B cell (primary cell): Measurements from ENCODE around the gene DDX52. TPM values are rescaled to one million over a fixed set of nuclear protein-coding genes. Genes with fewer than 3 reads are reported as not detected.

Experiments
- ATAC-seq: fragments of 200-7000 bp; cut with Tn5 transposase; one replicate; pipeline ENCODE4 v1.10.0; 2021; ENCODE audit warnings: low read depth, mild to moderate bottlenecking, moderate number of reproducible peaks, moderate library complexity
- CTCF ChIA-PET: fragments of 350-600 bp; sonication (Branson Sonifier 250); formaldehyde crosslinking; loops from one replicate; lab custom pipeline; 2021; ENCODE audit warnings: antibody characterized with exemption, inconsistent platforms; lab: Charles Lee
- POLR2A ChIA-PET: fragments of 350-600 bp; sonication (Branson Sonifier 250); formaldehyde crosslinking; loops from one replicate; lab custom pipeline; 2021; ENCODE audit warnings: antibody characterized with exemption; lab: Charles Lee
- DNase-seq: peaks from one replicate; pipeline ENCODE4 v3.0.0; 2013
- H2AFZ ChIP-seq: 2 replicates; pipeline ENCODE4 v1.6.1; 2012; ENCODE audit warnings: mild to moderate bottlenecking, low read depth, low read length; ENCODE audit not compliant: insufficient read depth, poor library complexity, severe bottlenecking
- H3K27ac ChIP-seq, 2 donors: 1 replicate in 1 of 2; 2 replicates in 1 of 2; pipeline ENCODE4 v1.5.1; 2012 to 2013; ENCODE audit warnings: low read length in 2 of 2, mild to moderate bottlenecking in 2 of 2, moderate library complexity in 1 of 2
- H3K27me3 ChIP-seq, 4 experiments: fragments of 200-600 bp in 1 of 4; sonication (generic) in 1 of 4; replicated peaks in 1 of 4; 1 replicate in 2 of 4; 2 replicates in 2 of 4; pipeline versions ENCODE4 v1.6.1 to v1.7.0; 2013 to 2016; ENCODE audit warnings: low read length in 3 of 4, mild to moderate bottlenecking in 2 of 4, mixed read lengths in 1 of 4, moderate library complexity in 1 of 4; ENCODE audit not compliant: insufficient read depth in 4 of 4, control insufficient read depth in 3 of 4; ENCODE audit errors: control extremely low read depth in 1 of 4
- H3K36me3 ChIP-seq, 2 experiments: replicated peaks in 1 of 2; 1 replicate in 1 of 2; 2 replicates in 1 of 2; pipeline versions ENCODE4 v1.6.1 to v1.7.1; 2013; ENCODE audit warnings: low read length in 1 of 2; ENCODE audit not compliant: insufficient read depth in 2 of 2, control insufficient read depth in 1 of 2; ENCODE audit errors: control extremely low read depth in 1 of 2, extremely low read depth in 1 of 2
- H3K4me1 ChIP-seq, 2 donors: fragments of 200-600 bp in 1 of 2; sonication (generic) in 1 of 2; 1 replicate in 1 of 2; 2 replicates in 1 of 2; pipeline versions ENCODE4 v1.5.1 to v1.6.1; 2013 to 2017; ENCODE audit warnings: low read length in 2 of 2; ENCODE audit not compliant: control insufficient read depth in 2 of 2, insufficient read depth in 2 of 2
- H3K4me2 ChIP-seq: replicated peaks from 2 replicates; pipeline ENCODE3; 2012; ENCODE audit warnings: mild to moderate bottlenecking, low read depth, low read length; ENCODE audit not compliant: poor library complexity, severe bottlenecking
- H3K4me3 ChIP-seq, 5 experiments: fragments of 200-600 bp in 1 of 5; sonication (generic) in 1 of 5; 1 replicate in 3 of 5; 2 replicates in 2 of 5; pipeline versions ENCODE4 v1.5.1 to v1.7.0; 2011 to 2016; ENCODE audit warnings: low read length in 4 of 5, mild to moderate bottlenecking in 4 of 5, low read depth in 2 of 5, control low read depth in 1 of 5, moderate library complexity in 1 of 5; ENCODE audit not compliant: insufficient read depth in 1 of 5; ENCODE audit errors: control extremely low read depth in 1 of 5, extremely low read depth in 1 of 5
- H3K79me2 ChIP-seq: fragments of 200-600 bp; sonication (generic); one replicate; pipeline ENCODE4 v1.6.0; 2016; ENCODE audit warnings: low read length; ENCODE audit not compliant: control insufficient read depth, insufficient read depth
- H3K9ac ChIP-seq: fragments of 200-600 bp; sonication (generic); 2 replicates; pipeline ENCODE4 v1.6.1; 2017; ENCODE audit warnings: mild to moderate bottlenecking, low read length, moderate library complexity
- H3K9me3 ChIP-seq, 3 donors: one replicate each; pipeline versions ENCODE4 v1.6.1 to v1.7.1; 2013; ENCODE audit warnings: low read length in 2 of 3; ENCODE audit not compliant: control insufficient read depth in 2 of 3, insufficient read depth in 1 of 3; ENCODE audit errors: control extremely low read depth in 1 of 3
- H4K20me1 ChIP-seq: 2 replicates; pipeline ENCODE4 v1.6.0; 2012; ENCODE audit warnings: mild to moderate bottlenecking, low read length; ENCODE audit not compliant: insufficient read depth, control insufficient read depth, poor library complexity, severe bottlenecking
- H3K27ac Mint-ChIP-seq: one replicate; pipeline ENCODE4 v1.8.0; 2021; ENCODE audit warnings: mixed read lengths
- H3K27me3 Mint-ChIP-seq: one replicate; pipeline ENCODE4 v1.8.0; 2021; ENCODE audit warnings: mixed read lengths
- H3K4me1 Mint-ChIP-seq: one replicate; pipeline ENCODE4 v1.8.0; 2021; ENCODE audit warnings: mixed read lengths
- H3K4me3 Mint-ChIP-seq: one replicate; pipeline ENCODE4 v1.8.0; 2021; ENCODE audit warnings: mixed read lengths
- H3K9me3 Mint-ChIP-seq: one replicate; pipeline ENCODE4 v1.8.0; 2022; ENCODE audit warnings: mixed read lengths; ENCODE audit not compliant: insufficient read depth
- EZH2 ChIP-seq: IDR thresholded peaks from 2 replicates; pipeline ENCODE4 v1.6.1; 2012; ENCODE audit warnings: borderline replicate concordance, low read depth, mild to moderate bottlenecking, moderate library complexity, low read length; ENCODE audit not compliant: insufficient read depth, poor library complexity, severe bottlenecking
- WGBS: methylation state at CpG from one replicate; pipeline ENCODE4 v1.1.5; 2013; ENCODE audit warnings: missing lambda C conversion rate; ENCODE audit not compliant: insufficient coverage; 5-methylcytosine and 5-hydroxymethylcytosine counted together
- intact Hi-C: fragments of 100-400 bp; cut with micrococcal nuclease; formaldehyde crosslinking; loops from one replicate; pipeline ENCODE4 v1.10.0; 2022
- polyA plus RNA-seq: library from polyadenylated mRNA; depleted of rRNA; stranded (reverse); fragments of >200 nt; gene quantifications from 2 replicates; pipeline ENCODE4 v1.2.3, GENCODE V29; 2012
- total RNA-seq, 2 donors: library from RNA; stranded (reverse); fragments of 120-200 nt in 1 of 2; gene quantifications; 1 replicate in 1 of 2; 2 replicates in 1 of 2; pipeline versions ENCODE4 v1.2.3 to v1.2.4, GENCODE V29; 2013 to 2022
- TF ChIP-seq, protein P1 (sequence below): fragments of 200-600 bp; IDR thresholded peaks from one replicate; pipeline ENCODE4 v1.8.0; 2022; ENCODE audit warnings: antibody characterized with exemption, mild to moderate bottlenecking

Gene DDX52
- total and polyA plus RNA-seq, 2 donors (not counting 1 experiment from before 2014, with no cell fraction given), result 5.7 to 38.2 TPM

DNA sequence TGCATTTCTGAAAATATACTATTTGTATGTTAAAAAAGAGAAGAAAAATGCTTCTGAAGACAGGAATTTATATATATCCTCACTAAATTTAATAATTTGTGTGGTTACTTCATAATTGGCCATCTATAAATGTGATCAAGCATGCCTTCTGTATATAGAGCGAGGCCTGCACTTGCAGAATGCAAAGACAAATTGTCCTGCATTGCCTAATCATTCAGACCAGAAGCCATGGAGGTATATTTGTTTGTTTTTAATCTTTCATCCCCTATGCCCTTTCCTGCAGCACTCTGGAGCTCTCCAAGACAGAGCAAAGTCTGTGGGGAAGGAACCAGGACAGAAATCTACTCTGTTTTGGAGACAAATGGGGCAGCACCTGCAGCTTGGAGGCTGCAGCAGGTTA, 23.8 kb upstream of the DDX52 start:
- no peak for ATAC-seq
- no peaks in the 10 kb centered on the region for H4K20me1 ChIP-seq
- no CpG with 5 or more reads among the region's 1 CpG for WGBS
- H3K27ac Mint-ChIP-seq, result no peak overlapping the region
- no peaks in the 10 kb centered on the region for H3K4me1 ChIP-seq
- no peak overlapping the region for H3K4me2 ChIP-seq
- H3K4me3 Mint-ChIP-seq, result no peak overlapping the region
- POLR2A ChIA-PET, result no interaction called here
- H3K27ac ChIP-seq, result no peak overlapping the region
- H3K4me1 Mint-ChIP-seq, result no peaks in the 10 kb centered on the region
- intact Hi-C loops, result no loop called here
- peaks cover 15% of the 10 kb centered on the region for H3K27me3 Mint-ChIP-seq
- H3K4me3 ChIP-seq, result no peak overlapping the region
- no peak overlapping the region for H3K9ac ChIP-seq
- TF ChIP-seq, protein P1, sequence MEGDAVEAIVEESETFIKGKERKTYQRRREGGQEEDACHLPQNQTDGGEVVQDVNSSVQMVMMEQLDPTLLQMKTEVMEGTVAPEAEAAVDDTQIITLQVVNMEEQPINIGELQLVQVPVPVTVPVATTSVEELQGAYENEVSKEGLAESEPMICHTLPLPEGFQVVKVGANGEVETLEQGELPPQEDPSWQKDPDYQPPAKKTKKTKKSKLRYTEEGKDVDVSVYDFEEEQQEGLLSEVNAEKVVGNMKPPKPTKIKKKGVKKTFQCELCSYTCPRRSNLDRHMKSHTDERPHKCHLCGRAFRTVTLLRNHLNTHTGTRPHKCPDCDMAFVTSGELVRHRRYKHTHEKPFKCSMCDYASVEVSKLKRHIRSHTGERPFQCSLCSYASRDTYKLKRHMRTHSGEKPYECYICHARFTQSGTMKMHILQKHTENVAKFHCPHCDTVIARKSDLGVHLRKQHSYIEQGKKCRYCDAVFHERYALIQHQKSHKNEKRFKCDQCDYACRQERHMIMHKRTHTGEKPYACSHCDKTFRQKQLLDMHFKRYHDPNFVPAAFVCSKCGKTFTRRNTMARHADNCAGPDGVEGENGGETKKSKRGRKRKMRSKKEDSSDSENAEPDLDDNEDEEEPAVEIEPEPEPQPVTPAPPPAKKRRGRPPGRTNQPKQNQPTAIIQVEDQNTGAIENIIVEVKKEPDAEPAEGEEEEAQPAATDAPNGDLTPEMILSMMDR, result no peak
- TF ChIP-seq EZH2, result no peak
- DNase-seq, result no peak
- no peak overlapping the region for H2AFZ ChIP-seq
- no peaks in the 10 kb centered on the region for H3K79me2 ChIP-seq
- no peaks in the 10 kb centered on the region for H3K9me3 ChIP-seq
- H3K9me3 Mint-ChIP-seq, result no peaks in the 10 kb centered on the region
- no peaks in the 10 kb centered on the region for H3K27me3 ChIP-seq
- no peaks in the 10 kb centered on the region for H3K36me3 ChIP-seq
- CTCF ChIA-PET, result no interaction called here

DNA sequence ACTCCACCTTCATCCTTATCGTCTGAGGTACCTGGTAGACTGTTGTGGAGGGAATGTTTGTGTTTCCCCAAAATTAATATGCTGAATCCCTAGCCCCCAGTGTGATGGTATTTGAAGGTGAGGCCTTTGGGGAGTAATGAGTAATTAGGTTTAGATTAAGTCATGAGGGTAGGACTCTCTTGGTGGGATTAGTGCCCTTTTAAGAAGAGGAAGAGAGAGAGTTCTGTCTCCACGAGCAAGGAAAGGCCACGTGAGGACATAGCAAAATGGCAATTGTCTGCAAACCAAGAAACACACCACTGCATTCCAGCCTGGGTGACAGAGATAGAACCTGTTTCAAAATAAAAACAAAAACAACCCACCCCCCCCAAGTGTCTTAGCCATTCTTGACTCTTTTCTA, 21.0 kb upstream of the DDX52 start:
- ATAC-seq, result no peak
- H3K9me3 Mint-ChIP-seq, result no peaks in the 10 kb centered on the region
- no peaks in the 10 kb centered on the region for H3K4me1 Mint-ChIP-seq
- Histone ChIP-seq H3K4me1 (no peaks in the 10 kb centered on the region), H3K27me3 (peaks cover 0 to 5% (median 0%) of the 10 kb centered on the region in 4 experiments), H3K4me3 (no peak overlapping the region), H3K36me3 (no peaks in the 10 kb centered on the region), H3K9ac (no peak overlapping the region), H3K9me3 (no peaks in the 10 kb centered on the region), H2AFZ (no peak overlapping the region), H3K79me2 (no peaks in the 10 kb centered on the region), H3K27ac (no peak overlapping the region), H4K20me1 (no peaks in the 10 kb centered on the region), H3K4me2 (no peak overlapping the region)
- no CpG with 5 or more reads among the region's 3 CpGs for WGBS
- no peak for DNase-seq
- no peak for TF ChIP-seq EZH2
- TF ChIP-seq, protein P1, result no peak
- H3K27me3 Mint-ChIP-seq, result peaks cover 15% of the 10 kb centered on the region
- H3K27ac Mint-ChIP-seq, result no peak overlapping the region
- CTCF ChIA-PET, result no interaction called here
- intact Hi-C loops, result no loop called here
- no peak overlapping the region for H3K4me3 Mint-ChIP-seq
- POLR2A ChIA-PET, result no interaction called here
